T-cell (primary cell): ENCODE measurements around the gene TMF1. TPM values are rescaled to one million over a fixed set of nuclear protein-coding genes. Genes with fewer than 3 reads are reported as not detected.
A peak's percentile ranks its signal among the peaks of the same experiment; 100 is the strongest.

ENCODE experiments used
- ATAC-seq, 4 experiments: fragments of 200-7000 bp in 3 of 4; fragments of 150-1000 bp in 1 of 4; cut with Tn5 transposase; replicated peaks in 1 of 4; 1 replicate in 3 of 4; 2 replicates in 1 of 4; pipeline ENCODE4 v1.10.0; 2021; ENCODE audit warnings: moderate library complexity in 3 of 4, mild to moderate bottlenecking in 2 of 4, moderate number of reproducible peaks in 1 of 4
- CTCF ChIA-PET, 2 donors: fragments of 300-600 bp; sonication (Branson Sonifier 250); formaldehyde crosslinking; loops; one replicate each; lab custom pipeline; 2022; ENCODE audit warnings: antibody characterized with exemption in 2 of 2; lab: Charles Lee
- POLR2A ChIA-PET, 2 donors: fragments of 300-600 bp; sonication (Branson Sonifier 250); formaldehyde crosslinking; loops; one replicate each; lab custom pipeline; 2022; ENCODE audit warnings: antibody characterized with exemption in 2 of 2; lab: Charles Lee
- DNase-seq, 35 experiments: peaks; one replicate each; pipeline versions ENCODE4 v3.0.0 to v3.0.0-alpha.2; 2013 to 2023
- H3K27ac ChIP-seq: one replicate; pipeline ENCODE4 v1.5.1; 2013; ENCODE audit warnings: low read length
- H3K27me3 ChIP-seq, 2 experiments: replicated peaks in 1 of 2; 1 replicate in 1 of 2; 2 replicates in 1 of 2; pipeline versions ENCODE4 v1.6.1 to v1.7.0; 2013; ENCODE audit warnings: low read length in 1 of 2, mixed read lengths in 1 of 2; ENCODE audit not compliant: control insufficient read depth in 2 of 2, insufficient read depth in 2 of 2; ENCODE audit errors: extremely low read depth in 1 of 2
- H3K36me3 ChIP-seq, 2 donors: 1 replicate in 1 of 2; 2 replicates in 1 of 2; pipeline versions ENCODE4 v1.6.1 to v1.7.0; 2013; ENCODE audit warnings: low read length in 1 of 2; ENCODE audit not compliant: control insufficient read depth in 2 of 2, insufficient read depth in 1 of 2; ENCODE audit errors: extremely low read depth in 1 of 2
- H3K4me1 ChIP-seq, 2 experiments: 1 replicate in 1 of 2; 2 replicates in 1 of 2; pipeline versions ENCODE4 v1.6.1 to v1.7.0; 2013; ENCODE audit warnings: low read length in 2 of 2, mixed read lengths in 1 of 2; ENCODE audit not compliant: insufficient read depth in 2 of 2, control insufficient read depth in 1 of 2; ENCODE audit errors: extremely low read depth in 1 of 2
- H3K4me3 ChIP-seq, 2 donors: 1 replicate in 1 of 2; 2 replicates in 1 of 2; pipeline versions ENCODE4 v1.5.1 to v1.7.0; 2013; ENCODE audit warnings: mild to moderate bottlenecking in 2 of 2, low read length in 1 of 2, moderate library complexity in 1 of 2; ENCODE audit not compliant: control insufficient read depth in 1 of 2; ENCODE audit errors: extremely low read depth in 1 of 2
- H3K9me3 ChIP-seq: 2 replicates; pipeline ENCODE4 v1.7.0; 2013
- H3K27ac Mint-ChIP-seq, 2 donors: one replicate each; pipeline ENCODE4 v1.8.0; 2020 to 2021; ENCODE audit warnings: mild to moderate bottlenecking in 2 of 2, mixed read lengths in 2 of 2
- H3K27me3 Mint-ChIP-seq, 2 donors: one replicate each; pipeline ENCODE4 v1.8.0; 2021 to 2022; ENCODE audit warnings: mixed read lengths in 2 of 2
- H3K36me3 Mint-ChIP-seq: one replicate; pipeline ENCODE4 v1.8.0; 2021; ENCODE audit warnings: mixed read lengths
- H3K4me1 Mint-ChIP-seq, 3 donors: one replicate each; pipeline ENCODE4 v1.8.0; 2020 to 2022; ENCODE audit warnings: mixed read lengths in 3 of 3, mild to moderate bottlenecking in 1 of 3
- H3K4me3 Mint-ChIP-seq, 3 donors: one replicate each; pipeline ENCODE4 v1.8.0; 2020 to 2022; ENCODE audit warnings: mild to moderate bottlenecking in 3 of 3, mixed read lengths in 3 of 3, moderate library complexity in 3 of 3
- H3K9me3 Mint-ChIP-seq, 3 donors: one replicate each; pipeline ENCODE4 v1.8.0; 2020 to 2022; ENCODE audit warnings: mixed read lengths in 3 of 3
- WGBS: methylation state at CpG from one replicate; pipeline ENCODE4 v1.1.5; 2013; ENCODE audit warnings: missing lambda C conversion rate; ENCODE audit not compliant: insufficient coverage; 5-methylcytosine and 5-hydroxymethylcytosine counted together
- total RNA-seq, 35 experiments: library from RNA in 6 of 35; stranded (reverse) in 6 of 35; fragments of 120-200 nt in 1 of 35; gene quantifications; one replicate each; pipeline versions ENCODE4 v1.2.1 to v1.2.4 and lab custom pipeline; 2013 to 2026

Gene TMF1
- total RNA-seq, 5 donors from 2014 or later (not counting 1 experiment from before 2014, with no cell fraction given): 39.9 to 80.4 (median 46.1) TPM

DNA sequence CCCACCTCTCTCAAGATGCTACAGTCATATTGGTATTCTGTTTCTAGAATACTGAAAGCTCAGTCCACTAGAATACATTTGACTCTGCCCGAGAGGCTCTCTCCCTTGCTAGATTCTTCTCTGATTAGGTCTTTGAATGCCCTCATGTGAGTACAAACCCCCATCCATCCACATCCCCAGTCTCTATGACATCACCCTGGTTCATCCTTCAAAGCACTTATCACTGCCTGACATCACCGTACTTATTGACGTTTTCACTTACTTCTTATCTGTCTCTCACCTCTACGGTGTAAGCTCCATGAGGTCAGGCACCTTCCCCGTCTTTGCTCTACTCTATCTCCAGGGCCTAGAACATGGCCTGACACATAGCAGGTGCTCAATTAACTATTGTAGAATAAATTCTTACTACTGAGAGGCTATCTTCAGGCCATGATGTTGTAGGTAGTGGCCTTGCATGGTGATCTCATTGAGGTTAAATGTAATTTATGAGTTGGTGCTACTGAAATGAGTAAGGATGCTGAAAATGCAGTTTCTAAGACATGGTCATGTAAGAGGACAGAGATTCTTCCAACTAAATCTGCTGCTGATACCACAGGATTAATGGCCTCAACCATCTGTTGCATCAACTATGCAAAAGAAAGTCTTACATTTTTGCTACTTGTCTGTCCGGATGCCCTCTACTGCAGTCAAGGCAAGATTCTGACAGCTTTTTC lies 65.5 kb downstream of the TMF1 start:
- ATAC-seq: no peak
- no peaks in the 10 kb centered on the region for H3K4me1 ChIP-seq
- no peaks in the 10 kb centered on the region for H3K9me3 Mint-ChIP-seq
- H3K9me3 ChIP-seq: no peaks in the 10 kb centered on the region
- ChIA-PET CTCF (no interaction called here), POLR2A (interaction anchor here in 1 of 2 donors (0.6 kb wide), 1 partner anchor 109 kb away, joined by 3 read pairs; no protein-coding TSS in a partner anchor)
- peaks cover 46% of the 10 kb centered on the region for H3K36me3 Mint-ChIP-seq
- H3K27ac Mint-ChIP-seq: no peak overlapping the region
- H3K4me3 ChIP-seq: no peak overlapping the region
- H3K36me3 ChIP-seq: peaks cover 0 to 37% of the 10 kb centered on the region in 2 donors
- H3K27ac ChIP-seq: no peak overlapping the region
- no peaks in the 10 kb centered on the region for H3K4me1 Mint-ChIP-seq
- no peaks in the 10 kb centered on the region for H3K27me3 Mint-ChIP-seq
- H3K4me3 Mint-ChIP-seq: no peak overlapping the region
- 94% methylated on average over 3 of the region's 6 CpGs for WGBS
- DNase-seq: no peak
- no peaks in the 10 kb centered on the region for H3K27me3 ChIP-seq

DNA sequence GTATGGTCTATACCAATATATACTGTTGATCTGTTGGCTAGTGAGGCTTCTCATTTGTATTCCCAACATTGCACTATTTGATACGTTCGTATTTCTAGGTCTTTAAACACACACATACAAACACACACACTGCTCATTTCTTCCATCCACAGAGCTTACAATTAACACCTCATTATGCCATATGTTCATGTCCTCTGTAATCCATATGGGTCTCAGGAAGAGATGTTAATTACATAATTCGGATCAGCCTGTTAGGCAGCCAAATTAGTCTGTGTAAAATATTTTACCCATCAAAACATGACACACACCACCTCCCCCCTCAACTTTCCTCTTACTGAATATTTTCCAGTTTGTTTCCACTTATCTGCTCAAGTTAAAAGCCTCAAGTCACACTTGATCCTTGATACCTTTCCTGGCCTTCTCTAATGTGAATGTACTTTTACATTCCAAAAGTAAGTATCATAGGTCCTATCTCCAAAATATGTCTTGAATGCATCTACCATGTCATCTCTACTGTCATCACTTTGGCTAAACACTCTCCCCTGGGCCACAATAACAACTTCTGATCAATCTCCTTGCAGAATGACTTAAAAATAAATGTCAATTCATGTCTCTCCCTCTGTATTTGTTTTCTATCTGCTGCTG lies 66.9 kb downstream of the TMF1 start:
- Mint-ChIP-seq H3K4me3 (no peak overlapping the region), H3K36me3 (peaks cover 50% of the 10 kb centered on the region), H3K4me1 (no peaks in the 10 kb centered on the region), H3K27ac (no peak overlapping the region), H3K27me3 (no peaks in the 10 kb centered on the region), H3K9me3 (no peaks in the 10 kb centered on the region)
- no peaks in the 10 kb centered on the region for H3K4me1 ChIP-seq
- no peaks in the 10 kb centered on the region for H3K27me3 ChIP-seq
- WGBS: no CpG with 5 or more reads among the region's 3 CpGs
- no peak overlapping the region for H3K27ac ChIP-seq
- ATAC-seq: no peak
- H3K4me3 ChIP-seq: no peak overlapping the region
- H3K36me3 ChIP-seq: peaks cover 0 to 50% of the 10 kb centered on the region in 2 donors
- ChIA-PET CTCF (no interaction called here), POLR2A (no interaction called here)
- DNase-seq: no peak
- no peaks in the 10 kb centered on the region for H3K9me3 ChIP-seq

DNA sequence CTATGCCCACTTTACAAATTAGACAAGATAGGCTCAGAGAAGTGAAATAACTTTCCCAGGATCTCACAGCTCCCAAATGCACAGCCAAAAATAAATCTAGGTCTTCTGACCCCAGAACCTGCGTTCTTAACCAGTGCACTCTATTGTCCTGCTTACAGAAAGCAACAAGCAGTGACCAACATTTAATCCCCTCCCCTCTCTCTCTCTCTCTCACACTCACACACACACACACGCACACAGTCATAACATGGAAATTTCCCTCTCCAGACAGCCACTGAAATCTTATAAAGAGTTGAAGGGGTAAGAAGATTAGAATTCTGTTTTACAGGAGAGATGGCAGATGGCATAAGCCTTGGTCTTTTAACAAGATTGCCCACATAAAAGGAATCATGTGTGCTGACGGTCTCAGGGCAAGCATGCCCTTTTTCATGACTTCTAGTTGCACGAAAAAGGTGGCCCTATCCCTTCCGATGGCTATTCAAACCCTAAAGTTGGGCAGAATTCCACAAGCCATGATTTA lies 68.1 kb downstream of the TMF1 start:
- H3K27ac ChIP-seq: no peak overlapping the region
- WGBS: 83% methylated on average over 3 of the region's 5 CpGs
- ATAC-seq (no peak), DNase-seq (no peak)
- CTCF ChIA-PET: no interaction called here
- Mint-ChIP-seq H3K27ac (no peak overlapping the region), H3K36me3 (peaks cover 60% of the 10 kb centered on the region), H3K4me1 (no peaks in the 10 kb centered on the region), H3K27me3 (no peaks in the 10 kb centered on the region), H3K9me3 (no peaks in the 10 kb centered on the region), H3K4me3 (no peak overlapping the region)
- POLR2A ChIA-PET: no interaction called here
- no peaks in the 10 kb centered on the region for H3K4me1 ChIP-seq
- peaks cover 0 to 50% of the 10 kb centered on the region in 2 donors for H3K36me3 ChIP-seq
- no peaks in the 10 kb centered on the region for H3K27me3 ChIP-seq
- H3K4me3 ChIP-seq: no peak overlapping the region
- H3K9me3 ChIP-seq: no peaks in the 10 kb centered on the region

DNA sequence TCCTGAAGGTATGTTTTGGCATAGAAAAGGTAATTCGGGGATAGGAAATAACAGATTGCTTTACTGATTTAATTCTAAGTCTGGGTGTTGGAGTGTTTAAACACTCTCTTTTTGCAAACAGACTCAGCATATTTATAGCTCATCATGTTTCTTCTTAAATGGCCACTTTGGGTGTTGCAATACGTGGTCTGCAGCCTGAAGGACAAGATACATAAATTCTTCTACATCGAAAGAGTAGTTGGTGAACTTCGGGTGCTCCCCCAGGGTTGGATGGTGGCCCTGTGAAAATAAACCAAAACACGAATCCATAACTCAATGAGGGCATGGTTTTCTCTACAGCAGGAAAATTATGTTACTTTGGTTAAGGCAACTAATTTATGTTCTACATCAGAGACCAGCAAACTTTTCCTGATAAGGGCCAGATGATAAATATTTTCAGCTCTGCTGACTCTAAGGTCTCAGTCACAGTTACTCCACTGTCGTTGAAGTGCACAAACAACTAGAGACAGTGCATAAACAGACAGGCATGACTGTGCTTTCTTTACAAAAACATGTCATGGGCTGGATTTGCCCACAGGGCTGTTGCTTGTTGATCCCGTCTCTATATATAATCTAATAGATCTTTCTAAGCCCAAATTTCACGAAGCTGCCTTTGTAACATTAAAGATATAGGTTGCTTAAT lies 74.5 kb downstream of the TMF1 start:
- ChIA-PET CTCF (interaction anchor here in 1 of 2 donors (0.9 kb wide), 1 partner anchor 330 kb away, joined by 3 read pairs; no protein-coding TSS in a partner anchor), POLR2A (interaction anchor here in 1 of 2 donors (0.5 kb wide), 1 partner anchor 1269 kb away, joined by 4 read pairs; no protein-coding TSS in a partner anchor)
- no peak overlapping the region for H3K4me3 Mint-ChIP-seq
- peaks cover 41% of the 10 kb centered on the region for H3K36me3 Mint-ChIP-seq
- no peaks in the 10 kb centered on the region for H3K27me3 ChIP-seq
- DNase-seq (no peak), ATAC-seq (no peak)
- H3K36me3 ChIP-seq: peaks cover 0 to 23% of the 10 kb centered on the region in 2 donors
- 86% methylated on average over 1 of the region's 8 CpGs for WGBS
- no peaks in the 10 kb centered on the region for H3K4me1 ChIP-seq
- H3K9me3 ChIP-seq: no peaks in the 10 kb centered on the region
- no peaks in the 10 kb centered on the region for H3K4me1 Mint-ChIP-seq
- H3K27ac Mint-ChIP-seq: no peak overlapping the region
- H3K27ac ChIP-seq: no peak overlapping the region
- H3K27me3 Mint-ChIP-seq: peaks cover 0 to 2% of the 10 kb centered on the region in 2 donors
- H3K4me3 ChIP-seq: no peak overlapping the region
- H3K9me3 Mint-ChIP-seq: no peaks in the 10 kb centered on the region

DNA sequence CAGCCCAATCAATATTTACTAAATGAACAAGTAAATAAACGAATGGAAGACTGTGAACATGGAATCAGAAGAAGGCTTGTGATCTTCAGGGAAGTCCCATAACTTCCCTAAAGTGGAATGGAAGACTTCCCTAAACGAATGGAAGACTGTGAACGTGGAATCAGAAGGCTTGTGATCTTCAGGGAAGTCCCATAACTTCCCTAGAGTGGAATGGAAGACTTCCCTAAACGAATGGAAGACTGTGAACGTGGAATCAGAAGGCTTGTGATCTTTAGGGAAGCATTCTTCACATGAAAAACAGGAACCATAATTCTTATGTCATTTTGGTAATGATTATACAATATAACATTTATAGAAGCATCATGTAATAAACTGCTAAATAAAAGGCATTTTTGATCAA lies 77.4 kb downstream of the TMF1 start:
- DNase-seq (no peak), ATAC-seq (no peak)
- POLR2A ChIA-PET: no interaction called here
- peaks cover 25% of the 10 kb centered on the region for H3K36me3 Mint-ChIP-seq
- peaks cover 2 to 3% of the 10 kb centered on the region in 2 donors for H3K27me3 Mint-ChIP-seq
- no peak overlapping the region for H3K4me3 Mint-ChIP-seq
- no peaks in the 10 kb centered on the region for H3K9me3 ChIP-seq
- H3K27ac ChIP-seq: no peak overlapping the region
- H3K27ac Mint-ChIP-seq: no peak overlapping the region
- H3K4me3 ChIP-seq: no peak overlapping the region
- no peaks in the 10 kb centered on the region for H3K27me3 ChIP-seq
- CTCF ChIA-PET: no interaction called here
- H3K4me1 Mint-ChIP-seq: no peaks in the 10 kb centered on the region
- H3K4me1 ChIP-seq: no peaks in the 10 kb centered on the region
- no peaks in the 10 kb centered on the region for H3K9me3 Mint-ChIP-seq
- H3K36me3 ChIP-seq: peaks cover 0 to 4% of the 10 kb centered on the region in 2 donors
- no CpG with 5 or more reads among the region's 5 CpGs for WGBS

DNA sequence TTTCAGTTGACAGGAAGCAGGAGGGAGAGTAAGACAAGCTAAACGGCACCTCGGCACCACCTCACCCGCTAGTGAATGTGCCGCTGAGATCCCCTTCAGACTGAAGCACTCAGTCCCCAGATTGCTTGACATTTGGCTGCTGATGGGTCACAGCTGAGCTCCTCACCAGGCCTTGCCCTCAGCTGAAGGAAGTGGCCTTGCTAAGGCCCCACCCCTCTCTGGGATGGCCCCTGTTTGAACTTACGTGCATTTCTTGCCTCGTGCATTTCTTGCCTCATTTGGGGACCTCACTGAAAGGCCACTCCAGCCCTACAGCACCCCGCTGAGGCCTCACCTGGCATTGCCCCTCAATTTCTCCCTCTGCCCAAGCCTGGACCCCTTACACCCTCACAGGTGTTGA lies 78.5 kb downstream of the TMF1 start:
- no peak for ATAC-seq
- no peaks in the 10 kb centered on the region for H3K27me3 ChIP-seq
- peaks cover 15% of the 10 kb centered on the region for H3K36me3 Mint-ChIP-seq
- POLR2A ChIA-PET: no interaction called here
- H3K27ac ChIP-seq: no peak overlapping the region
- no peaks in the 10 kb centered on the region for H3K4me1 Mint-ChIP-seq
- peak in 1 of 35 experiments; percentile 1 for DNase-seq
- no peak overlapping the region for H3K4me3 Mint-ChIP-seq
- H3K27ac Mint-ChIP-seq: no peak overlapping the region
- no peaks in the 10 kb centered on the region for H3K4me1 ChIP-seq
- WGBS: 78% methylated on average over 7 of the region's 7 CpGs
- no peaks in the 10 kb centered on the region for H3K9me3 ChIP-seq
- CTCF ChIA-PET: no interaction called here
- H3K27me3 Mint-ChIP-seq: peaks cover 2 to 6% of the 10 kb centered on the region in 2 donors
- no peaks in the 10 kb centered on the region for H3K9me3 Mint-ChIP-seq
- no peak overlapping the region for H3K4me3 ChIP-seq
- H3K36me3 ChIP-seq: peaks cover 0 to 4% of the 10 kb centered on the region in 2 donors
